ENCODE results near the gene ELFN2. TPM values are rescaled to one million over a fixed set of nuclear protein-coding genes. Genes with fewer than 3 reads are reported as not detected.

Gene ELFN2
- total RNA-seq, 1 donor from 2014 or later, result 0.82 TPM

DNA sequence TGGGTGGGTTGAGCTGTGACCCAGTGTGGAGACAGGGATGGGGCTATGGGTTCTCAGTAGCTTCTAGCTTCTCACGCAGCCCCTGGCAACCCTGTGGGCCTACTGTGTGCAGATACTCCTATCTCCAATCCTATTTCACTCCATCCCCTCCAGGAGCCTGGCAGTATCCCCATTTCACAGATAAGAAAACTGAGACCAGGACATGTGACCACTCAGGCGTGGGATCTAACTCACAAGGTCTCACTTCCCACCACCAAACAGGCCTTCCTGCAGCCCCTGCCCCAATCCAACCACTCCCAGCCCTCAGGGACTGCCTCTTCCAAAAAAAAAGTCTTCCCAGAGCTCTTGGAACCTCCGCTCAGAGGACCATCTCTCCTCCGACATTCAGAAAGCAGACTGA, 15.6 kb downstream of the ELFN2 start:
- Histone ChIP-seq H3F3A (ENCODE audit: low read depth) (peaks cover 1% of the 10 kb centered on the region), H3K27ac (no peak overlapping the region), H4K20me1 (ENCODE audit: low read depth) (no peaks in the 10 kb centered on the region), H3K9me3 (ENCODE audit: low read depth) (no peaks in the 10 kb centered on the region), H2AFZ (replicated peaks) (no peak overlapping the region), H3K4me3 (no peak overlapping the region), H3K27me3 (no peaks in the 10 kb centered on the region), H3K9ac (no peak overlapping the region), H3K36me3 (no peaks in the 10 kb centered on the region), H3K79me2 (ENCODE audit: low read depth) (no peaks in the 10 kb centered on the region), H3K4me2 (no peak overlapping the region), H3K4me1 (peaks cover 8% of the 10 kb centered on the region)
- Mint-ChIP-seq H3K36me3 (no peaks in the 10 kb centered on the region), H3K4me1 (peaks cover 22% of the 10 kb centered on the region), H3K27me3 (ENCODE audit: insufficient read depth, low read depth) (peaks cover 10% of the 10 kb centered on the region), H3K4me3 (peak overlapping the region; percentile 53), H3K27ac (no peak overlapping the region), H3K9me3 (no peaks in the 10 kb centered on the region)
- DNase-seq (ENCODE audit: low spot score), result no peak
- TF ChIP-seq EZH2 (IDR thresholded peaks at IDR 0.05) (no peak), EZH2phosphoT487 (IDR thresholded peaks at IDR 0.05) (no peak)
- TF ChIP-seq, protein P1, sequence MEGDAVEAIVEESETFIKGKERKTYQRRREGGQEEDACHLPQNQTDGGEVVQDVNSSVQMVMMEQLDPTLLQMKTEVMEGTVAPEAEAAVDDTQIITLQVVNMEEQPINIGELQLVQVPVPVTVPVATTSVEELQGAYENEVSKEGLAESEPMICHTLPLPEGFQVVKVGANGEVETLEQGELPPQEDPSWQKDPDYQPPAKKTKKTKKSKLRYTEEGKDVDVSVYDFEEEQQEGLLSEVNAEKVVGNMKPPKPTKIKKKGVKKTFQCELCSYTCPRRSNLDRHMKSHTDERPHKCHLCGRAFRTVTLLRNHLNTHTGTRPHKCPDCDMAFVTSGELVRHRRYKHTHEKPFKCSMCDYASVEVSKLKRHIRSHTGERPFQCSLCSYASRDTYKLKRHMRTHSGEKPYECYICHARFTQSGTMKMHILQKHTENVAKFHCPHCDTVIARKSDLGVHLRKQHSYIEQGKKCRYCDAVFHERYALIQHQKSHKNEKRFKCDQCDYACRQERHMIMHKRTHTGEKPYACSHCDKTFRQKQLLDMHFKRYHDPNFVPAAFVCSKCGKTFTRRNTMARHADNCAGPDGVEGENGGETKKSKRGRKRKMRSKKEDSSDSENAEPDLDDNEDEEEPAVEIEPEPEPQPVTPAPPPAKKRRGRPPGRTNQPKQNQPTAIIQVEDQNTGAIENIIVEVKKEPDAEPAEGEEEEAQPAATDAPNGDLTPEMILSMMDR (IDR thresholded peaks at IDR 0.05), result no peak

DNA sequence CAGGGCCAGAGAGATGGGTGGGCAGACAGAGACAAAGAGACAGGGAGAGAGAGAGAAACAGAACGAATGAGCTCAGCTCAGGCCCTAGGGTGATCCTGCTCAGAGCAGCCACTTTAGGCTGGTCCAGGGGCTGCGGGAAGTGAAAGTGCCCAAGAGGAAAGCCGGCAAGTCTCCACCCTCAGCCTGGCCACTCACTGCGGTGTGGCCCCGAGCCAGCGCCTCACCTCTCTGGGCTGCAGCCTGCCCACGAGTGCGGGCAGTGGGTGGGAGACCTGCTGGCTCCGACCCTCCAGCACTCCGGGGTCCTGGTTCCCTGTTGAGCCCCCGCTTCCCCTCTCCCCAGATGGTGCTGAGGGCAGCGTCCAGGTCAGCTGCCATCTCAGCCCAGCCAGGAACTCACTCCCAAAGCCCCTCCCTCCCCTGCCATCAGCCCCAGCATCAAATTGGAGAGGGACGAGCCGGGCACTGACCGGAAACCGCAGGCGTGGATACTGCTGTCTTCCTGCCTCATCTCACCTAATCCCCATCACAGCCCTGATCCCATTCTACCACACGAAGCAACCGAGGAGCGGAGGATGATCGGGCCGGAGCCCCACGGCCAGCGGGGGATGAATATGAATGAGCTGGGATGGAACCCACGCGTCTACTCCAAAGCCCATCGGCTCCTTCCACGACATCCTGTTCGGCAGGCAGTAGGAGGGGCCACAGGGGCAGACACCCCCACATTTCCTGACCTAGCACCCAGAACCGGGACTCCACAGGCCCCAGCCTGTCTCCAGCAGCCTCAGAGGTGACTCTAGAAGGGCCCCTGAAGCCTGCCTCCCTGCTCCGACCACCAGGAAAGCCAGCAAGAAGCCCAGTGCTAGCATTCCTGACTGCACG, 16.9 kb downstream of the ELFN2 start:
- no peaks in the 10 kb centered on the region for H3K36me3 Mint-ChIP-seq
- H3K27me3 ChIP-seq, result no peaks in the 10 kb centered on the region
- H3K9me3 Mint-ChIP-seq, result no peaks in the 10 kb centered on the region
- no peaks in the 10 kb centered on the region for H3K36me3 ChIP-seq
- H3K4me2 ChIP-seq, result no peak overlapping the region
- H3K27ac ChIP-seq, result no peak overlapping the region
- peaks cover 9% of the 10 kb centered on the region for H3K27me3 Mint-ChIP-seq (ENCODE audit: insufficient read depth, low read depth)
- no peaks in the 10 kb centered on the region for H3K79me2 ChIP-seq (ENCODE audit: low read depth)
- H3K9me3 ChIP-seq (ENCODE audit: low read depth), result no peaks in the 10 kb centered on the region
- H3K27ac Mint-ChIP-seq, result peak overlapping the region; percentile 72
- TF ChIP-seq EZH2 (IDR thresholded peaks at IDR 0.05) (no peak), EZH2phosphoT487 (IDR thresholded peaks at IDR 0.05) (no peak)
- TF ChIP-seq, protein P1 (IDR thresholded peaks at IDR 0.05), result no peak
- H3K4me1 Mint-ChIP-seq, result peaks cover 16% of the 10 kb centered on the region
- no peaks in the 10 kb centered on the region for H3F3A ChIP-seq (ENCODE audit: low read depth)
- H3K4me3 Mint-ChIP-seq, result peak overlapping the region; percentile 69
- no peaks in the 10 kb centered on the region for H4K20me1 ChIP-seq (ENCODE audit: low read depth)
- peak overlapping the region; percentile 13 for H2AFZ ChIP-seq (replicated peaks)
- peaks cover 8% of the 10 kb centered on the region for H3K4me1 ChIP-seq
- no peak overlapping the region for H3K9ac ChIP-seq
- DNase-seq (ENCODE audit: low spot score), result no peak
- H3K4me3 ChIP-seq, result no peak overlapping the region

DNA sequence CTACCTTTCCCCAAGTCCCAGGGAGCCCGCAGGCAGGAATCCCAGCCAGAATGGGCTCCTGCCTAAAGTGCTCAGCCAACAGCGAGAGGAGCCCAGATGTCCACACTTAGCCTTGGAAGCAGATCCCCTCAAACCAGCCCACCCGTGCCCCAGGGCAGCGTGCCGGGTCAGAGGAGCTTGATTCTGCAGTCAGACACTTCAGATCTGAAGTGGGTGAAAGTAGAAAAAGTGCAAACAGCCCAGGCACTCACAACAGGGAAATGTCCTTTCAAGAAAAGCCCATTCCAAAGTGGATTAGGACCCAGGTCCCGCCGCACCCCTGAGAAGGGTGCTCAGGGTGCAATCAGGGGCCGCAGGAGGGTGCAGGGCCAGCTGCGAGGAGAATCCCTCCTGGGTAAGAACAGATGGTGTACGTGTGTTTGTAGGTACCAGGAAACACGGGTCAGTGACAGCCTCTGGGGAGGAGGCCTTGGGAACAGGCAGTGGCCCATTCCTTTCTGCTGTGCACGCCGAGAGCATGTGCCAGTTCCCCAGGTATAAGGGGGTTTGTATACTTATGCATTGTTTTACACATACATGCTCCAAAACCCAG, 17.7 kb downstream of the ELFN2 start:
- no peak overlapping the region for H3K27ac ChIP-seq
- H3K27me3 ChIP-seq, result no peaks in the 10 kb centered on the region
- no peak overlapping the region for H2AFZ ChIP-seq (replicated peaks)
- no peaks in the 10 kb centered on the region for H3K9me3 Mint-ChIP-seq
- peaks cover 13% of the 10 kb centered on the region for H3K27me3 Mint-ChIP-seq (ENCODE audit: insufficient read depth, low read depth)
- no peak overlapping the region for H3K4me3 ChIP-seq
- H3K36me3 Mint-ChIP-seq, result no peaks in the 10 kb centered on the region
- no peak for TF ChIP-seq EZH2 (IDR thresholded peaks at IDR 0.05)
- no peak for TF ChIP-seq EZH2phosphoT487 (IDR thresholded peaks at IDR 0.05)
- TF ChIP-seq, protein P1 (IDR thresholded peaks at IDR 0.05), result no peak
- no peak overlapping the region for H3K4me2 ChIP-seq
- DNase-seq (ENCODE audit: low spot score), result no peak
- peaks cover 8% of the 10 kb centered on the region for H3K4me1 ChIP-seq
- H3F3A ChIP-seq (ENCODE audit: low read depth), result no peaks in the 10 kb centered on the region
- no peaks in the 10 kb centered on the region for H3K79me2 ChIP-seq (ENCODE audit: low read depth)
- H3K4me3 Mint-ChIP-seq, result no peak overlapping the region
- H3K4me1 Mint-ChIP-seq, result peaks cover 16% of the 10 kb centered on the region
- H3K36me3 ChIP-seq, result no peaks in the 10 kb centered on the region
- no peaks in the 10 kb centered on the region for H4K20me1 ChIP-seq (ENCODE audit: low read depth)
- no peaks in the 10 kb centered on the region for H3K9me3 ChIP-seq (ENCODE audit: low read depth)
- no peak overlapping the region for H3K9ac ChIP-seq
- H3K27ac Mint-ChIP-seq, result no peak overlapping the region

All from neural progenitor cell (in vitro differentiated cells).